Left kidney (tissue), 2 donors: ENCODE results near the gene PRSS56. TPM values are rescaled to one million over a fixed set of nuclear protein-coding genes. Genes with fewer than 3 reads are reported as not detected.

Experiments
- DNase-seq: peaks from one replicate; pipeline ENCODE4 v3.0.0-alpha.2; 2013
- polyA plus RNA-seq: library from polyadenylated mRNA; unstranded; fragments of 120-200 nt; gene quantifications from one replicate; pipeline ENCODE4 v1.2.1, GENCODE V29; 2013; ENCODE audit not compliant: insufficient read length

PRSS56 gene
- polyA plus RNA-seq, 1 donor = not detected

GRCh38 chr2:232502511-232502910 is 17.7 kb upstream of the PRSS56 start:
- DNase-seq = no peak

DNA sequence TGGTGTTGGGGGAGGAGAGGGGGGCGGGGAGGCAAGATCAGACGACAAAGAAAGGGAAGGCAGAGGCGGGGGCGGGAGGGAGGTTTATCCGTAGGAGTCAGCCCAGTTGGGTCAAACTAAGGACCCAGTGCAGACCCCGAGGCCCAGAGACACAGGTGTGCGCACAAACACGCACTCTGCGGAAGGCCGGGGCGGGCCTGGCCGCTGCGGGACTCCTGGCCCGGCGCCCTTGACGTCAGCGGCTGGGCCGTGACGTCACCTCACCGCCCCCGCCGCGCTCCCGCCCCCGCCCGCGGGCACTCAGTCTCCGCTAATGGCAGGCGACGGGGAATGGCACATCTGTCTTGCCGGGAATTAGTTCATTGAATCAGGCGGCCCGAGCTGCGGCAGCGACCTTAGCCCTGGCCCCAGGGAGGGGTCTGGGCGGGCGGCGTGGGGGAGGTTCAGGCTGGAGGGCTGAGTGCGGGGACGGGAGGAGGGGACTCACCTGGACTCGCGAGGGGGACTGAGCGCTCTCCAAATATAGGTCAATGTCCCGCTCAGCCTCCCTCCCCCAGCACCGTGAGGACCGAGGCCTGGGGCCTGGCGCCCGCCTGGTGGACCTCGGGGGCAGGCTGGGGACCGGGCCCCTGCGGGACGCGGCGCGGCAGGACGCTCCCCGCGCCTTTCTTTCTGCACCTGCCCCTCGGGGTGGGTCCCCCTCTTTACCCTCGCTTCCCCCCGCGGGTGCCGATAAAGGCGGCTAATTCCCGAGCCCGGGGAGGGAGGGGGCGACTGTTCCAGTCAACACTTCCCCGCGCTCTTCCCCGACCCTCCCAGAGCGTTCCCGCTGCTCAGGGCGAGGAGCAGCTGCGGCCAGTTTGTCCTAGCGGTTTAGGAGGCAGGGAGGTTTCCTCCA is 17.0 kb upstream of the PRSS56 start:
- no peak for DNase-seq

DNA sequence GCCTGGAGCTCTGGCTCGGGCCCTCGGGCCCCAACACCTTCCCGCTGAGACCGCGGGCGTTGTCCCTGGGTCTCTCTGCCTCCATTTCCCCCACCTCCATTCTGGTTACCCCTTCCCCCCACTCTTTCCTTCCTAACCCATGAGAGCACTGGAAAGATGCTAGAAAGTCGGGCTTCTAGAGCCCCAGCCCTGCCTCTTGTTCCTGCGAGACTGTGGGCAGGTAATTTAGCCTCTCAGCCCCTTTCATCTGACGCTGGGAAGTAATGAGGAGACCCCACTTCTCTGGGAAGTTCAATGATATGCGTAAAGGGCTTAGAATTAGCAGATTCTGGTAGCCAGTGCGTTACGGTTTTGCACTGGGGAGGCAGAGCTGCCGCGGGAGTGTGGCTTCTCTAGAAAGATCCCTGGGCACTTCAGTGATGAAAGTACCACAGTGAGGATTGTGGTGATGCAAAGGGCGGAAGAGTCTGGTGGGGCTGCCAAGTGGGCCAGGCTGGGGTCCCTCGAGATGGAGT is 16.3 kb upstream of the PRSS56 start:
- no peak for DNase-seq

GRCh38 chr2:232504438-232504837 is 15.8 kb upstream of the PRSS56 start:
- DNase-seq = no peak

GRCh38 chr2:232505856-232506255 is 14.3 kb upstream of the PRSS56 start:
- DNase-seq = peak; percentile 71

- DNase-seq = no peak
These were observed 13.5 kb upstream of the PRSS56 start for GRCh38 chr2:232506709-232507108.

DNA sequence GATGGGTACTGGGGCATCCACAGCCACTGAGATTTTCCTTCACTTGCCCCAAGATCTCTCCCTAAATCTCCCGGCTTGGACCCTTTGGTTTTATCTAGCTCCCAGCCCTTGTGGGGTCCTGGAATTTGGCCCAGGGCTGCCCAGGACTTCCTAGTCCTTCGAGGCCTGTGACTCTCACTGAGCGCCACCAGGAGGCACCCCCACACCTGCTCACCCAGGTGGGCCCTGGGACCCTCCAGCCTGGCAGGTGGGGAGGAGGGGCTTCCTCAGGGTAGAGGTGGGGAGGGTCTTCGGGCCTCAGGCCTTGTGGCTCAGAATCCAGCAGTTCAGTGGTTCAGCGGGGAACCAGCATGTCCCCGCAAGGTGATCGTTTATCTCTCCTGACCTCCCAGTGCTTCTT is 11.9 kb upstream of the PRSS56 start:
- no peak for DNase-seq

GRCh38 chr2:232511336-232511890 is 8.8 kb upstream of the PRSS56 start:
- DNase-seq = no peak

DNA sequence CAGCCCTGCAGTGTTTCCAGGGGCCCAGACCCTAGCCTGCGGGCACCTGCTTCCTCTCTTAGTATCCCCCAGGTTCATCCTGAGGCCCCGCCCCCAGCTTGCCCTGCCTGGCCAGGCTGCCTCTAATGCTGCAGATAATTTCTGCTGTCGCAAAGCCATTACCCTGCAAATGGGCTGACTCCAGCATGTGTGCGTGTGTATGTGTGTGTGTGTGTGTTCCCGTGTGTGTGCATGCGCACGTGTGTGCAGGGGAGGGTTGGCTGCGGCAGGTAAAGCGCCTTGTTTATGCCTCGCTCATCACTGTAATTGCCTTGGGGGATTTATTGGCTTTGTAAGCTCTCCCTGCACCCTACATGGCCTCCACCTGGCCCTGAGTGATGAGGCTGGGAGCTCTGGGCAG is 7.6 kb upstream of the PRSS56 start:
- DNase-seq = peak; percentile 70

- DNase-seq = no peak
These were observed 6.8 kb upstream of the PRSS56 start for GRCh38 chr2:232513353-232513752.

GRCh38 chr2:232515639-232516038 is 4.5 kb upstream of the PRSS56 start:
- no peak for DNase-seq

DNA sequence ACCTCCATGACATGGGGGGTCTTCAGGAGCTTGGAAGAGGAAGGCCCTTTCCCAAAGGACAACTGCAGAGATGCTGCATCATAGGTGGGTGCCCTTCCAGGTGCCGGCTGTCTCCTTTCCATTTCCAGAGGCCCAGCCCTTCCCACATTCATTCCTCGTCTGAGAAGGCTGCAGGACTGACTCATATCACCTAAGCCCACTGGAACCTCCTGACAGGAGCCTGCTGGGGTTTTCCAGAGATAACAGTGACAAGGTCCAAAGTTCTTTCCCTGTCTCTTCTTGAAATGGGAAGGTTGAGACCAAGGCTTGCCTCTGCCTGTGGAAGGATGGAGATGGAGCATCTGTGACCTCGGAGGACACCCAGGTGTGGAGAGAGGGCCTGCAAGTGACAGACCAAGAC is 3.6 kb upstream of the PRSS56 start:
- no peak for DNase-seq

GRCh38 chr2:232518844-232519243 is 1.3 kb upstream of the PRSS56 start:
- no peak for DNase-seq

DNA sequence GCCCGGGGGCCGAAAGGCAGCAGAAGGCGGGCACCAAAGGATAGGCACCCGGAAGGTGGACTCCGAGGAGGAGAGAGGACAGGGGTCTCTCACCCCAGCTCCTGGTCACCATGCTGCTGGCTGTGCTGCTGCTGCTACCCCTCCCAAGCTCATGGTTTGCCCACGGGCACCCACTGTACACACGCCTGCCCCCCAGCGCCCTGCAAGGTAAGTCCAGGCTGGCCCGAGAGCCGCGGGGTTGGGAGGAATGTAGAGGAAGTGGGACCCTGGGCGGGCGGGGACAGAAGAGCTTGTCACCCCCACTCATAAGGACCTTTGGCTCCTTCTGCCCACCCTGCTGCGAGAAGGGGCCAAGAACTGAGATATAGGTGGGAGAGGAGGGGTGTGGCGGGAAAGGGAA is 301 bp downstream of the PRSS56 start:
- DNase-seq = no peak

GRCh38 chr2:232521098-232521497 is 910 bp downstream of the PRSS56 start:
- DNase-seq = no peak

DNA sequence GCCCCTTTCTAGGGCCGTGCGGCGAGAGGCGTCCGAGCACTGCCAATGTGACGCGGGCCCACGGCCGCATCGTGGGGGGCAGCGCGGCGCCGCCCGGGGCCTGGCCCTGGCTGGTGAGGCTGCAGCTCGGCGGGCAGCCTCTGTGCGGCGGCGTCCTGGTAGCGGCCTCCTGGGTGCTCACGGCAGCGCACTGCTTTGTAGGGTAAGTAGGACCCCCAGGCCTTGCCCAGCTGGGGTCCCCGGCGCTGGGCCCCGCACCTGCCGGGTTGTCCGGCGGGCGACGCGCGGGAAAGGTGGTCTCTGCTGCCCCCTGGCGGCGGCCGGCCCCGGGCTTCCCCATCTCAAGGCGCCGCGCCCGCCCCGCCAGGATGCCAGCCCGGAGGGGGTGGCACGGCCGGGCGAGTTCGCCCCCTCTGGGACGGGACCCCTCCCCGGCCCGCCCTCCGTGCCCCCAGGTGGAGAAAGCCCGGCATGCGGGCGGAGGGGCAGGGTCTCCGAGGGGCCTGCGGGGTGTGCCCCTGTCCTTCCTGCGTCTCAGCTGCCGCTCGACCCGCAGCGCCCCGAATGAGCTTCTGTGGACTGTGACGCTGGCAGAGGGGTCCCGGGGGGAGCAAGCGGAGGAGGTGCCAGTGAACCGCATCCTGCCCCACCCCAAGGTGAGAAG is 1.9 kb downstream of the PRSS56 start:
- DNase-seq = no peak

- DNase-seq = no peak
These were observed 2.6 kb downstream of the PRSS56 start for GRCh38 chr2:232522623-232523401.

- no peak for DNase-seq
These were observed 3.2 kb downstream of the PRSS56 start for GRCh38 chr2:232523402-232523681.

- DNase-seq = no peak
These were observed 3.8 kb downstream of the PRSS56 start for GRCh38 chr2:232523682-232524597.

- DNase-seq = no peak
These were observed 4.6 kb downstream of the PRSS56 start for GRCh38 chr2:232524771-232525170.

GRCh38 chr2:232525199-232525598 is 5.0 kb downstream of the PRSS56 start:
- DNase-seq = no peak
